ENCODE results near the gene SPTBN1. TPM values are rescaled to one million over a fixed set of nuclear protein-coding genes. Genes with fewer than 3 reads are reported as not detected.

The SPTBN1 gene
- total and polyA plus RNA-seq, 9 of the 15 experiments (the other 6 are each of a cell fraction or from before 2014, with no cell fraction given), result 8.9 to 66.8 (median 31.4) TPM

GRCh38 chr2:54680397-54681041, 224.4 kb downstream of the SPTBN1 start:
- ChIA-PET POLR2A (no interaction called here), CTCF (ENCODE audit: low intra/inter-chr PET ratio) (no interaction called here)
- Histone ChIP-seq H3K36me3 (ENCODE audit: control insufficient read depth, insufficient read depth, low read length) (no peaks in the 10 kb centered on the region), H3K4me2 (ENCODE audit: insufficient read depth, low read length) (no peak overlapping the region), H4K20me1 (replicated peaks; ENCODE audit: control insufficient read depth, insufficient read depth, low read length) (no peaks in the 10 kb centered on the region), H3K27me3 (ENCODE audit: control insufficient read depth in 2 of 2, insufficient read depth in 2 of 2, low read length in 2 of 2) (peaks cover 11 to 52% of the 10 kb centered on the region in 2 experiments), H3K9me3 (replicated peaks; ENCODE audit: control insufficient read depth, insufficient read depth, low read depth, low read length) (no peaks in the 10 kb centered on the region), H3K4me3 (no peak overlapping the region), H3K4me1 (replicated peaks in 1 of 2; ENCODE audit: control insufficient read depth in 2 of 2, insufficient read depth in 2 of 2, low read length in 2 of 2) (no peaks in the 10 kb centered on the region; a peak in 1 of 5 replicates), H2AFZ (ENCODE audit: low read depth, low read length) (no peak overlapping the region), H3K79me2 (ENCODE audit: control insufficient read depth, insufficient read depth, low read length) (no peaks in the 10 kb centered on the region), H3K9ac (ENCODE audit: insufficient read depth in 1 of 2, low read depth in 2 of 2, low read length in 2 of 2) (no peak overlapping the region), H3K27ac (ENCODE audit: extremely low read depth, low read depth, low read length) (no peak overlapping the region), H3K9me1 (ENCODE audit: control insufficient read depth, insufficient read depth, low read length) (no peaks in the 10 kb centered on the region)
- intact Hi-C loops (cut with micrococcal nuclease), result no loop called here
- ATAC-seq, result no peak
- no peak for DNase-seq (ENCODE audit: extremely low read depth in 1 of 4, low spot score in 3 of 4)
- in situ Hi-C loops (cut with MboI), result no loop called here
- no TSS peak for BruUV-seq (replicated peaks)
- TF ChIP-seq FOSL1 (tag; conservative IDR thresholded peaks at IDR 0.05), result peak; percentile 73
- no peak for TF ChIP-seq MTA3 (IDR thresholded peaks at IDR 0.05; ENCODE audit: borderline replicate concordance)
- FAIRE-seq, result no peak
- WGBS (ENCODE audit: insufficient coverage, low coverage, missing lambda C conversion rate), result 11% methylated on average over 6 of the region's 6 CpGs

- CTCF ChIA-PET (ENCODE audit: low intra/inter-chr PET ratio), result no interaction called here
- no peak overlapping the region for H3K9ac ChIP-seq (ENCODE audit: insufficient read depth in 1 of 2, low read depth in 2 of 2, low read length in 2 of 2)
- TF ChIP-seq PTRF (tag; IDR thresholded peaks at IDR 0.05) (no peak), ZBTB5 (IDR thresholded peaks at IDR 0.05) (no peak), SUPT5H (IDR thresholded peaks at IDR 0.05) (no peak), TSHZ1 (CRISPR knock-in tag; IDR thresholded peaks at IDR 0.05) (no peak), TEAD4 (IDR thresholded peaks at IDR 0.05; ENCODE audit: low read length) (no peak), TEAD4 (CRISPR knock-in tag; IDR thresholded peaks at IDR 0.05; ENCODE audit: borderline replicate concordance) (no peak), XRCC4 (IDR thresholded peaks at IDR 0.05; ENCODE audit: extremely low read depth, insufficient read depth, insufficient read length) (no peak), DMBX1 (CRISPR knock-in tag; IDR thresholded peaks at IDR 0.05; ENCODE audit: borderline replicate concordance) (no peak)
These were observed 225.3 kb downstream of the SPTBN1 start for GRCh38 chr2:54681416-54681815.

More at GRCh38 chr2:54681416-54681815, 225.3 kb downstream of the SPTBN1 start:
- no peak overlapping the region for H3K4me3 ChIP-seq
- no peaks in the 10 kb centered on the region; a peak in 1 of 5 replicates for H3K4me1 ChIP-seq (replicated peaks in 1 of 2; ENCODE audit: control insufficient read depth in 2 of 2, insufficient read depth in 2 of 2, low read length in 2 of 2)
- H3K9me3 ChIP-seq (replicated peaks; ENCODE audit: control insufficient read depth, insufficient read depth, low read depth, low read length), result no peaks in the 10 kb centered on the region
- in situ Hi-C loops (cut with MboI) (no loop called here), intact Hi-C loops (cut with micrococcal nuclease) (no loop called here)
- H4K20me1 ChIP-seq (replicated peaks; ENCODE audit: control insufficient read depth, insufficient read depth, low read length), result no peaks in the 10 kb centered on the region
- ATAC-seq, result no peak
- no peaks in the 10 kb centered on the region for H3K9me1 ChIP-seq (ENCODE audit: control insufficient read depth, insufficient read depth, low read length)
- peaks cover 10 to 51% of the 10 kb centered on the region in 2 experiments; a peak in 4 of 5 replicates for H3K27me3 ChIP-seq (ENCODE audit: control insufficient read depth in 2 of 2, insufficient read depth in 2 of 2, low read length in 2 of 2)
- POLR2A ChIA-PET, result no interaction called here
- no peaks in the 10 kb centered on the region for H3K36me3 ChIP-seq (ENCODE audit: control insufficient read depth, insufficient read depth, low read length)
- 0% methylated on average over 6 of the region's 6 CpGs for WGBS (ENCODE audit: insufficient coverage, low coverage, missing lambda C conversion rate)
- H3K79me2 ChIP-seq (ENCODE audit: control insufficient read depth, insufficient read depth, low read length), result no peaks in the 10 kb centered on the region
- no peak for FAIRE-seq
- no peak for DNase-seq (ENCODE audit: extremely low read depth in 1 of 4, low spot score in 3 of 4)
- no peak overlapping the region for H3K27ac ChIP-seq (ENCODE audit: extremely low read depth, low read depth, low read length)
- no peak overlapping the region for H3K4me2 ChIP-seq (ENCODE audit: insufficient read depth, low read length)
- H2AFZ ChIP-seq (ENCODE audit: low read depth, low read length), result no peak overlapping the region
- BruUV-seq (replicated peaks), result no TSS peak

Measured in K562 (cell line).